HG02840 (cell line): ENCODE results near the gene KCTD4.
"Not testable (repeated sequence)": the region's sequence is repeated elsewhere in the genome, so short reads cannot be mapped to it uniquely, and the experiment has no call there.

Source experiments
- ATAC-seq: cut with Tn5 transposase; IDR thresholded peaks from one replicate; pipeline ENCODE4 v1.9.1; 2021; ENCODE audit warnings: mild to moderate bottlenecking, moderate library complexity, moderate number of reproducible peaks; ENCODE audit not compliant: unreplicated experiment, low FRiP score

Gene KCTD4

DNA sequence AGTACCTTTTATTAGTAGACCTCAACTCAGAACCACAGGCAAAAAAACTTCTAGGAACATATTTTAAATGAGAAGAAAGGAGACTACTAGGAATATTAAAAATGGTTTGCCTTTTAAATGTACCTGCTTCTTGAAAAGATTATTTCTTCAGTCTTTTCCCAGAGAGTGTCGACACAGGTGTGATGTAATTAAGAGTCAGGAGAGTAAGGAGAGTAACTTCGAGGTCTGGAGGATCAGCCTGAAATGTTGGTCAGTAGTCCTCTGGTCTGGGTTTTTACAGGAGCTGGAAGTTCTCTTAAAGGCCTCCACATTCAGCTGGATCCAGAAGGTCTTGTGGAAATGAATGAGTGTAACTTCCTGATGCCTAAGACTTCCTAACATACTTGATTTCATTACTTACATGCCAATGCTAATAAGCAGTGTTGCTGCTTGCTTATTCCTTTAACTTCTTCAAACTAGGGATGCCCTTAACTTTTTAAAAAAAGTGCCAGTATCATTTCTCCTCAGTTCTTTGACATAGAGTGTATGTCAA, at the start of gene KCTD4:
KCTD4 (minus strand) TSS at position 345 of the 532 bp plus-strand sequence. CDS start 6,478 bp downstream, outside the sequence.
- no peak for ATAC-seq

DNA sequence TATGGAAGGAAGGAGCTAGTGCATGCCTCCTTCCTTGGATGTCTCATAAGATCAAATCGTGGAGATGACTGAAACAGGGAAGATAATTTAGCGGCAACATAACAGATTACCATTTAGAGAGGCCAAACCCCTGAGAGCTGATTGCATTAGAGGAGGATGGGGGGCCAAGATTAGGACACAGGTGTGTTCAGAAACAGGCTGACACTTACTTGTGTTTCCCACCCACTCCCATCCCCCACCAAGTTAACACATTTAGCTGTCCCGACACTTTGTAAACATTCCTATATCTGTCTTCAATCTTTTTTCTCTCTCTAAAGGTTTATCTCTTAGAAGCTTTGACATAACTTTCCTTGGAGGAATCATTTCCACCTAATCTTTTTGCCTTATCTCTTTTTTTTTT, 48.8 kb upstream of the KCTD4 start:
- ATAC-seq = no peak

- ATAC-seq = not testable (repeated sequence)
Measured at GRCh38 chr13:45244736-45245135, 43.9 kb upstream of the KCTD4 start.

- ATAC-seq = no peak
Measured at GRCh38 chr13:45243077-45243476, 42.2 kb upstream of the KCTD4 start.

DNA sequence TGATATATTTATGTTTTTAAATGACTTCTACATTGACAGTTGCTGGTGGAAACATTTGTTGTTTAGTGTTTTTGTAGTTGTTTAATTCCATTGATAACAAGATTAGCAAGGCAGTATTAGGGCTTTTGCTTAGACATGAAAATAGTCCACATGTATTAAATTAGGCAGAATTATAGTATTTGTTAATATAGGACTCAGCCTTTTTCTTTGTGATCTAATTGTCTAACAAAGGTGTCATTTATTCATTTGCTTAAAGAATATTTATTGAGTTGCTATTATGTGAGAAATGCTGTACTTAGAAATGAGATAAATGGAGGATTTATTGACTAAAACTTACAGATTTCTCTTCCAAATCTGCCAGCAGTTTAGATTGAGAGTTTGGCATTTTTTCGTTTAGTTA, 41.7 kb upstream of the KCTD4 start:
- ATAC-seq = no peak

- no peak for ATAC-seq
Measured at GRCh38 chr13:45242070-45242469, 41.2 kb upstream of the KCTD4 start.

DNA sequence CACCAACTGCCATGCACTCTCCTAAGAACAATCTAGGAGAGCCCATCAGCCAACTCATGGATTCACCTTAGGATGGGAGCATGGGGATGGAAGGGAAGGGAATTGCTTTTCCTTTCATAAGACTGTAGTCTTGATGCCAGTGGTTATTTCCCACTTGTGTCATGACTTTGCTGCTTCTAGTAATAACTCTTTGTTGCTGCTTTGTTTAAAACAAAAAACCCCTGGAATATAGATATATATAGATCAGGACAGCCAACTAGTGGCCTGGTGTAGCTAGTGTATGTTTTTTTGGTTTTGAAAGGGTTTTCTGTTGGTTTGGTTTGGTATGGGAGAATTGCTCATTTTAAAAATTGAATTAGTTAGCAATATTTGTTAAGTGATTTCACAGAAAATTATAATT, 39.3 kb upstream of the KCTD4 start:
- no peak for ATAC-seq

GRCh38 chr13:45238945-45239795, 38.3 kb upstream of the KCTD4 start:
- ATAC-seq = no peak

DNA sequence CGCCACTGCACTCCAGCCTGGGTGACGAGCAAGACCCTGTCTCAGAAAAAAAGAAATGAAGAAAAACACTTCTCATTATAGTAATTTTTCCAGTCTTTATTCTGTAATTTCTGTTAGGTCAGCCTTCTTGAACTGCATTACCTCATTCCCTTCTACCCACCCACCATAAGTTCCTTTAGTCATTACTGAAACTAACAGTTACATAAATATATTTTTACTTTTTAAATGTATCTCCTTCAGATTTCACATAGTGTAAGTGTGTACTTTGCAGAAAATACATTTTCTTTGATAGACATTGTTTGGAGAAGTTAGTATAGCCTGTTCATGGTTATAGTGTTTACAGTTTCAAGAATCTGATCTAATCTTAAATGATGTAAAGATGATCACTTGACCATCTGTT, 31.7 kb upstream of the KCTD4 start:
- no peak for ATAC-seq

DNA sequence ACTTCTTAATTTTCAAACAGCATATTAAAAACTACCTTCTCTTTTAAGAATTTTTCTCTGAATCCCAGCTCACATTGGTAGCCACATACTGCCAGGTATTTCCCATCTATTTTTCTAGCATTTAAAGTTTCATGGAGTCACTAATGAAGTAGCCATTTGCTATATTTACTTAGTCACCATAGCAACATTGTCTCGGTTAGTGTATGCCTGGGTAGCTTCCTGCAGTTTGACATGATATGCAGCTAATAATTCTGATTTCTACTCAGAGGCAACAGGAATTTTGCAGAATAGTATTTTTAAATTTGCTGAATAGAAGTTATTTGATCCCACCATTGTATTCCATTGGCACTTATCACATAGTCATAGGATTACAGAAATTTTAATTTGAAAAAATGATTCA, 30.9 kb upstream of the KCTD4 start:
- ATAC-seq = no peak

DNA sequence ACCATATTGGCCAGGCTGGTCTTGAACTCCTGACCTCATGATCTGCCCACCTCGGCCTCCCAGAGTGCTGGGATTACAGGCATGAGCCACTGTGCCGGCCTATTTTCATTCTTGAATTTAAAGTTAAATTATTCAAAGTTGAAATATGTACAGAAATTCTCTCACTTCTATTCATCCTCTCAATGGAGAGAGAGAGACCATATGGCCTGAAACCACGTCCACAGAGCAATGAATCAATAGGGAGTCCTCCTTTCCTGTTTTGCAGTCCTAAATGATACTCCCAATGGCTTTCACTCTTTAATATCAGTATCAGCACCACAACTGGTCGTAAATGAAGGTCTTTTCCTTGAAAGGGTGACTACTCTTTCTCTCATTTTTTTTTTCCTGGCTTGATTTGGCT, 30.5 kb upstream of the KCTD4 start:
- no peak for ATAC-seq

DNA sequence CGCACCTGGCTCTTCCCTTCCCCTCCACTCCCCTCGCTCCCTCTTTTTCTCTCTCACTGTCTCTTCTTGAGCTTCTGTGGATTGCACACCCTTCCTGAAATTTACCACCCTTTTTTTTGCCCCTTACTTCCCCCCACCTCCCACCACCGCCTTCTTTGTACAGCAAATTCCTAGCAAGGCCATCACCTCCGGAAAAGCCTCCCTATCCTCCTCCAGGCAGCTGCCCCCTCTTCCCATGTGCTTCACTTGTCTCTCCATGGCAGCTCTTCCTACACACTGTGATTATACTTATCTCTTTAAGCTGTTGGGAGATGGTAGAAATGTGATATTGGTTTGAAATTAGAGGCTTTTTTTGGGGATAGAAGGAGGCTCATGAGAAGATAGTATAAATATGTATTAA, 28.3 kb upstream of the KCTD4 start:
- no peak for ATAC-seq

GRCh38 chr13:45228002-45228401, 27.2 kb upstream of the KCTD4 start:
- no peak for ATAC-seq

- no peak for ATAC-seq
Measured at GRCh38 chr13:45226024-45226423, 25.2 kb upstream of the KCTD4 start.

GRCh38 chr13:45225370-45225769, 24.5 kb upstream of the KCTD4 start:
- no peak for ATAC-seq

DNA sequence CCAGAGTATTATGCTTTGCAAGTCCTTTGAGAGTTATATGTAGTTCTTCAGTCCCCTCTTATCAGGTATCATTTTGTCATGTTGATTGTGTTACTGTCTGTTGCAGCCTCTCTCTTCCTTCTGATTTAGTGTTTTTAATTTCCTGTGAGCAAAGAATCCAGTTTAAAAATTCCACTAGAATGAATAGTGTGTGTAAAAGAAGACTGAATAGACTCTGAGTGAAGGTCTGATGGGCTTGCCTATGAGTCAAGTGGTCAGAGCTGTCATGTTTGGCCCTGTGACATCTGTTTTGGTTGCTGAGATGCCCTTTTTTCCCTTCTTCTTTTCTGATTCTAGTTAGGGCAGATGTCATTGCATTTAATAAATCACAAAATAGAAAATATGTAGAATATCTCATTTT, 23.3 kb upstream of the KCTD4 start:
- ATAC-seq = no peak

- ATAC-seq = no peak
Measured at GRCh38 chr13:45222919-45223318, 22.1 kb upstream of the KCTD4 start.

DNA sequence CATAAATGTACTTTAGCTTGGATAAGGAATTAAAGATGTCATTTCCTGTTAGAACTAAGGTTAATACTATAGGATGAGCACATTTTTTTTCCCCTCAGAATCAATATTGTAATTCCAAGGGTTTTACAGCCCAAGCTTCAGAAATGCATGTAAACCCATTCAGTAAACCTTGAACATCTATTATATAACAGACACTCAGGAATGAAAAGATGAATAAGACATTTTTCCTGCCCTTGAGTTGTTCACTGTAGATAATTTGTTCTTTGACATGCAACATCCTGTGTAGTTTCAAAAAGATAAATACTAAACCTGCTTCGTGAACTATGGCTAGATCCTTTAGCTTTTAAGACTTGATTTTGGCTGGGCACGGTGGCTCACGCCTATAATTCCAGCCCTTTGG, 21.7 kb upstream of the KCTD4 start:
- ATAC-seq = no peak

DNA sequence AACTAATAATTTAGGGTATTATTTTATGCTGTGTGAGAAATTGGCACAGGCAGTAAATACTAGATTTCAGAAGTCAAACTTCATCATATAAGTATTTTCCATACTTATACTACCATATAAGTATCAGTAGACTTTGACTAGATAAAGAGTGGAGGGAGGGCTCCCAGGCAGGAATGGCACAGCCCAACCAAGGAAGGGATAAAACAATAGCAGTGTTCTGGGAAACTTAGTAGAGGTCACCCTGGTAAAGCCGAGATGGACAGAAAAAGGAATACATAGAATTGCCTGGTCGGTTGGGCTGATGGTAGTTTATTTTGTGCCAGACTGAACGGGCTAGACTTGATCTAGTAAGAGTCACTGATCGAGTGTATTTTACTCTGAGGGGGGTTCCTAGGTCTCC, 19.6 kb upstream of the KCTD4 start:
- ATAC-seq = no peak

DNA sequence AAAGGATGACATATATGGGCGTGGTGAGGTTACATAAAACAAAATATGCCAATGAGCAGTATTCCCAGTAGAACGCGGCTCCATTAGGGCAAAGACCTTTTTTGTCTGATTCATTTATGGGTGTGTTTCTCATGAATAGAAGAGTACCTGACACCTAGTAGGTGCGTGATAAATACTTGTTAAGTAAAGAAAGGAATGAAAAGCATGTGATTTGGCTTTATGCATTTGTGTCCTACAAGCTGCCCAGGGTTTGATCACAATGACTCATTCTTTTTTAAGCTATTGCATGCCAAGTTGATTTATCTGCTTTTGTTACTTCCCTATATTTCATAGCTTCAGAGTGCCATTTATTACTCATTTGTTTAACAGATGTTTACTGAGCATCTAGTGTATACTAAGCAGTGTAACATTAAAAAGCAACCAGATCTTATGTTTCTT, 19.1 kb upstream of the KCTD4 start:
- ATAC-seq = no peak

GRCh38 chr13:45219123-45219891, 18.5 kb upstream of the KCTD4 start:
- no peak for ATAC-seq
